H9 (cell line): ENCODE results near the gene CCDC158. TPM values are rescaled to one million over a fixed set of nuclear protein-coding genes. Genes with fewer than 3 reads are reported as not detected.

Experiments used
- DNase-seq: peaks from one replicate; pipeline ENCODE4 v3.0.0-alpha.2; 2017
- H2AFZ ChIP-seq: one replicate; pipeline ENCODE4 v1.6.1; 2013; ENCODE audit warnings: mild to moderate bottlenecking, low read length, control low read depth, moderate library complexity
- H2AK5ac ChIP-seq: 2 replicates; pipeline ENCODE4 v1.6.1; 2013; ENCODE audit warnings: low read length, control low read depth, mixed read lengths; ENCODE audit not compliant: insufficient read length
- H2BK120ac ChIP-seq: one replicate; pipeline ENCODE4 v1.6.1; 2013; ENCODE audit warnings: low read depth, mild to moderate bottlenecking, low read length, control low read depth, inconsistent platforms; ENCODE audit not compliant: poor library complexity, severe bottlenecking
- H2BK12ac ChIP-seq: 2 replicates; pipeline ENCODE4 v1.6.1; 2013; ENCODE audit warnings: low read length, control low read depth, mixed read lengths, low read depth; ENCODE audit not compliant: insufficient read length
- H2BK15ac ChIP-seq: 2 replicates; pipeline ENCODE4 v1.6.1; 2013; ENCODE audit warnings: low read depth, low read length, control low read depth
- H2BK20ac ChIP-seq: one replicate; pipeline ENCODE4 v1.6.1; 2013; ENCODE audit warnings: low read depth, mild to moderate bottlenecking, low read length, control low read depth, inconsistent platforms; ENCODE audit not compliant: poor library complexity, severe bottlenecking
- H2BK5ac ChIP-seq: 2 replicates; pipeline ENCODE4 v1.6.1; 2013; ENCODE audit warnings: low read length, control low read depth, mixed read lengths; ENCODE audit not compliant: insufficient read length
- H3K14ac ChIP-seq: 2 replicates; pipeline ENCODE4 v1.6.1; 2013; ENCODE audit warnings: low read length, control low read depth; ENCODE audit not compliant: insufficient read depth
- H3K18ac ChIP-seq: 2 replicates; pipeline ENCODE4 v1.6.1; 2013; ENCODE audit warnings: low read depth, mild to moderate bottlenecking, mixed read lengths, low read length, control low read depth; ENCODE audit not compliant: insufficient read length
- H3K23ac ChIP-seq: 2 replicates; pipeline ENCODE4 v1.6.1; 2013; ENCODE audit warnings: low read length, control low read depth, mixed read lengths, low read depth; ENCODE audit not compliant: insufficient read length
- H3K23me2 ChIP-seq: 2 replicates; pipeline ENCODE4 v1.6.1; 2013; ENCODE audit warnings: low read depth, mild to moderate bottlenecking, mixed read lengths, low read length, control low read depth; ENCODE audit not compliant: insufficient read length, poor library complexity, severe bottlenecking
- H3K27ac ChIP-seq: 2 replicates; pipeline ENCODE4 v1.5.1; 2013; ENCODE audit warnings: low read length, control low read depth, mixed read lengths, low read depth; ENCODE audit not compliant: insufficient read length
- H3K27me3 ChIP-seq: 2 replicates; pipeline ENCODE4 v1.6.1; 2013; ENCODE audit warnings: low read length, control low read depth, inconsistent platforms; ENCODE audit not compliant: insufficient read depth
- H3K4ac ChIP-seq: 2 replicates; pipeline ENCODE4 v1.6.1; 2013; ENCODE audit warnings: low read depth, mild to moderate bottlenecking, control low read depth, inconsistent platforms, low read length, moderate library complexity
- H3K4me1 ChIP-seq: 2 replicates; pipeline ENCODE4 v1.6.1; 2013; ENCODE audit warnings: low read length, control low read depth, inconsistent platforms; ENCODE audit not compliant: insufficient read depth
- H3K4me2 ChIP-seq: 2 replicates; pipeline ENCODE4 v1.6.1; 2013; ENCODE audit warnings: low read length, control low read depth, mixed read lengths; ENCODE audit not compliant: insufficient read length, insufficient read depth
- H3K56ac ChIP-seq: 2 replicates; pipeline ENCODE4 v1.6.1; 2013; ENCODE audit warnings: low read depth, mild to moderate bottlenecking, mixed read lengths, low read length, control low read depth; ENCODE audit not compliant: insufficient read length
- H3K79me1 ChIP-seq: 2 replicates; pipeline ENCODE4 v1.6.1; 2013; ENCODE audit warnings: low read depth, mild to moderate bottlenecking, moderate library complexity, low read length, control low read depth, inconsistent platforms; ENCODE audit not compliant: insufficient read depth, poor library complexity, severe bottlenecking
- H3K79me2 ChIP-seq: 2 replicates; pipeline ENCODE4 v1.6.1; 2013; ENCODE audit warnings: low read length, control low read depth, inconsistent platforms; ENCODE audit not compliant: insufficient read depth
- H3K9ac ChIP-seq: 2 replicates; pipeline ENCODE4 v1.6.1; 2013; ENCODE audit warnings: low read length, control low read depth, mixed read lengths; ENCODE audit not compliant: insufficient read length; ENCODE audit errors: extremely low read depth
- H3K9me3 ChIP-seq: one replicate; pipeline ENCODE4 v1.6.1; 2013; ENCODE audit warnings: low read depth, low read length, inconsistent platforms; ENCODE audit not compliant: control insufficient read depth
- H3T11ph ChIP-seq: one replicate; pipeline ENCODE4 v1.6.1; 2013; ENCODE audit warnings: mild to moderate bottlenecking, low read length, control low read depth, inconsistent platforms
- H4K20me1 ChIP-seq: one replicate; pipeline ENCODE4 v1.6.1; 2013; ENCODE audit not compliant: control insufficient read depth, insufficient read length, insufficient read depth
- H4K5ac ChIP-seq: 2 replicates; pipeline ENCODE4 v1.6.1; 2013; ENCODE audit warnings: low read depth, mild to moderate bottlenecking, mixed read lengths, low read length, control low read depth; ENCODE audit not compliant: insufficient read length
- H4K8ac ChIP-seq: replicated peaks from 2 replicates; pipeline ENCODE4 v1.6.1; 2013; ENCODE audit warnings: low read length, control low read depth, mixed read lengths, low read depth; ENCODE audit not compliant: insufficient read length
- H4K91ac ChIP-seq: 2 replicates; pipeline ENCODE4 v1.6.1; 2013; ENCODE audit warnings: low read depth, mild to moderate bottlenecking, moderate library complexity, mixed read lengths, low read length, control low read depth; ENCODE audit not compliant: insufficient read length
- H3K27ac Mint-ChIP-seq, 3 experiments: 2 replicates in 2 of 3; 3 replicates in 1 of 3; pipeline ENCODE4 v1.8.0; 2020 to 2021; ENCODE audit warnings: mixed read lengths in 3 of 3, mild to moderate bottlenecking in 1 of 3, moderate library complexity in 1 of 3
- H3K27me3 Mint-ChIP-seq: 2 replicates; pipeline ENCODE4 v1.8.0; 2021; ENCODE audit warnings: low read depth, mild to moderate bottlenecking, moderate library complexity, mixed read lengths
- H3K36me3 Mint-ChIP-seq, 3 experiments: 2 replicates in 2 of 3; 3 replicates in 1 of 3; pipeline ENCODE4 v1.8.0; 2020 to 2021; ENCODE audit warnings: low read depth in 3 of 3, mixed read lengths in 3 of 3; ENCODE audit not compliant: insufficient read depth in 1 of 3
- H3K4me1 Mint-ChIP-seq, 2 experiments: 2 replicates each; pipeline ENCODE4 v1.8.0; 2020; ENCODE audit warnings: mixed read lengths in 2 of 2
- H3K4me3 Mint-ChIP-seq, 2 experiments: 2 replicates in 1 of 2; 3 replicates in 1 of 2; pipeline ENCODE4 v1.8.0; 2020 to 2021; ENCODE audit warnings: mild to moderate bottlenecking in 2 of 2, mixed read lengths in 2 of 2, moderate library complexity in 1 of 2
- H3K9me3 Mint-ChIP-seq, 2 experiments: 2 replicates in 1 of 2; 3 replicates in 1 of 2; pipeline ENCODE4 v1.8.0; 2020; ENCODE audit warnings: mild to moderate bottlenecking in 2 of 2, mixed read lengths in 2 of 2, moderate library complexity in 1 of 2
- WGBS: extraction: QIAGEN DNeasy Blood & Tissue Kit; methylation state at CpG from one replicate; pipeline ENCODE4 v1.1.7; 2013; ENCODE audit warnings: missing lambda C conversion rate, low lambda C conversion rate, mixed read lengths; ENCODE audit not compliant: insufficient read length; ENCODE audit errors: extremely low coverage; 5-methylcytosine and 5-hydroxymethylcytosine counted together
- total RNA-seq: library from RNA; stranded (reverse); gene quantifications from 2 replicates; pipeline ENCODE4 v1.2.1, GENCODE V29; 2021
- TF ChIP-seq, protein P1 (sequence below): fragments of 200-600 bp; sonication (generic); conservative IDR thresholded peaks from 3 replicates; pipeline ENCODE4 v1.8.0; 2021; ENCODE audit warnings: antibody characterized with exemption, mild to moderate bottlenecking

The CCDC158 gene
- total RNA-seq, 1 experiment from 2014 or later: not detected

- no peak for DNase-seq
These were observed 14.8 kb upstream of the CCDC158 start for GRCh38 chr4:76435528-76436319.

More at GRCh38 chr4:76435528-76436319, 14.8 kb upstream of the CCDC158 start:
- H3K4me1 Mint-ChIP-seq: peaks cover 46 to 47% of the 10 kb centered on the region in 2 experiments
- Histone ChIP-seq H2BK5ac (no peak overlapping the region), H3K9ac (peak overlapping the region; percentile 15), H3K9me3 (no peaks in the 10 kb centered on the region), H2BK120ac (no peak overlapping the region), H3K27ac (peak overlapping the region; percentile 10), H3K4ac (no peak overlapping the region), H3K79me2 (no peaks in the 10 kb centered on the region), H3T11ph (peak overlapping the region; percentile 24), H3K27me3 (no peaks in the 10 kb centered on the region), H4K20me1 (no peaks in the 10 kb centered on the region), H2BK20ac (no peak overlapping the region), H3K4me1 (peaks cover 7% of the 10 kb centered on the region), H4K91ac (no peak overlapping the region), H4K5ac (no peak overlapping the region), H4K8ac (no peak overlapping the region), H2BK12ac (no peak overlapping the region), H3K14ac (no peak overlapping the region), H3K23ac (no peak overlapping the region), H3K23me2 (peaks cover 4% of the 10 kb centered on the region), H2AK5ac (no peak overlapping the region), H3K79me1 (no peaks in the 10 kb centered on the region), H3K18ac (peak overlapping the region; percentile 93), H2AFZ (peak overlapping the region; percentile 4), H3K4me2 (peak overlapping the region; percentile 50), H3K56ac (no peak overlapping the region), H2BK15ac (no peak overlapping the region)
- H3K4me3 Mint-ChIP-seq: peak overlapping the region; percentile 73 to 83
- H3K36me3 Mint-ChIP-seq: peaks cover 3 to 13% (median 9%) of the 10 kb centered on the region in 3 experiments; a peak in 5 of 7 replicates
- no peaks in the 10 kb centered on the region for H3K27me3 Mint-ChIP-seq
- TF ChIP-seq, protein P1, sequence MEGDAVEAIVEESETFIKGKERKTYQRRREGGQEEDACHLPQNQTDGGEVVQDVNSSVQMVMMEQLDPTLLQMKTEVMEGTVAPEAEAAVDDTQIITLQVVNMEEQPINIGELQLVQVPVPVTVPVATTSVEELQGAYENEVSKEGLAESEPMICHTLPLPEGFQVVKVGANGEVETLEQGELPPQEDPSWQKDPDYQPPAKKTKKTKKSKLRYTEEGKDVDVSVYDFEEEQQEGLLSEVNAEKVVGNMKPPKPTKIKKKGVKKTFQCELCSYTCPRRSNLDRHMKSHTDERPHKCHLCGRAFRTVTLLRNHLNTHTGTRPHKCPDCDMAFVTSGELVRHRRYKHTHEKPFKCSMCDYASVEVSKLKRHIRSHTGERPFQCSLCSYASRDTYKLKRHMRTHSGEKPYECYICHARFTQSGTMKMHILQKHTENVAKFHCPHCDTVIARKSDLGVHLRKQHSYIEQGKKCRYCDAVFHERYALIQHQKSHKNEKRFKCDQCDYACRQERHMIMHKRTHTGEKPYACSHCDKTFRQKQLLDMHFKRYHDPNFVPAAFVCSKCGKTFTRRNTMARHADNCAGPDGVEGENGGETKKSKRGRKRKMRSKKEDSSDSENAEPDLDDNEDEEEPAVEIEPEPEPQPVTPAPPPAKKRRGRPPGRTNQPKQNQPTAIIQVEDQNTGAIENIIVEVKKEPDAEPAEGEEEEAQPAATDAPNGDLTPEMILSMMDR: peak; percentile 42; the same call in 2 of the 3 replicates
- H3K27ac Mint-ChIP-seq: peak overlapping the region; percentile 95 to 99 (median 98)
- no CpG with 5 or more reads among the region's 7 CpGs for WGBS
- peaks cover 0 to 4% of the 10 kb centered on the region in 2 experiments; a peak in 1 of 5 replicates for H3K9me3 Mint-ChIP-seq
